Endothelial cell of umbilical vein (primary cell): ENCODE measurements around the gene ADAM10. TPM values are rescaled to one million over a fixed set of nuclear protein-coding genes. Genes with fewer than 3 reads are reported as not detected.

Experiments
- BruUV-seq: library from RNA; stranded (reverse); fragments of 400-500 nt; replicated peaks from 2 replicates; lab custom pipeline; 2021; lab: Mats Ljungman, UMichigan
- CTCF ChIA-PET: fragments of 300-600, 350-600 bp; sonication (Branson Sonifier 250); formaldehyde crosslinking; loops from one replicate; lab custom pipeline; 2021; ENCODE audit warnings: antibody characterized with exemption, inconsistent platforms; lab: Charles Lee
- POLR2A ChIA-PET: fragments of 300-600, 350-600 bp; sonication (Branson Sonifier 250); formaldehyde crosslinking; loops from one replicate; lab custom pipeline; 2021; ENCODE audit warnings: antibody characterized with exemption, inconsistent platforms; lab: Charles Lee
- DNase-seq: peaks from one replicate; pipeline ENCODE4 v3.0.0-alpha.2; 2011; ENCODE audit warnings: low read depth, low spot score
- FAIRE-seq: peaks from 2 replicates; lab custom pipeline; 2011; peaks lifted over from hg19 to GRCh38; lab: Jason Lieb, UNC
- H2AFZ ChIP-seq: 2 replicates; pipeline ENCODE4 v1.6.0; 2012; ENCODE audit warnings: low read depth, low read length, control low read depth, inconsistent platforms
- H3K27ac ChIP-seq: 2 replicates; pipeline ENCODE4 v1.5.1; 2011; ENCODE audit warnings: low read depth, mild to moderate bottlenecking, control low read depth, low read length, moderate library complexity; ENCODE audit not compliant: insufficient read depth
- H3K27me3 ChIP-seq, 2 experiments: 2 replicates each; pipeline versions ENCODE4 v1.6.0 to v1.6.1; 2011; ENCODE audit warnings: low read length in 2 of 2, mixed read lengths in 1 of 2; ENCODE audit not compliant: control insufficient read depth in 2 of 2, insufficient read depth in 2 of 2
- H3K36me3 ChIP-seq, 2 experiments: 2 replicates in 1 of 2; 3 replicates in 1 of 2; pipeline ENCODE4 v1.5.1; 2011; ENCODE audit warnings: low read length in 2 of 2, mild to moderate bottlenecking in 1 of 2, moderate library complexity in 1 of 2; ENCODE audit not compliant: control insufficient read depth in 2 of 2, insufficient read depth in 2 of 2; ENCODE audit errors: extremely low read depth in 1 of 2
- H3K4me1 ChIP-seq: 3 replicates; pipeline ENCODE4 v1.5.1; 2011; ENCODE audit warnings: mild to moderate bottlenecking, low read length; ENCODE audit not compliant: control insufficient read depth, insufficient read depth; ENCODE audit errors: extremely low read depth
- H3K4me2 ChIP-seq: 2 replicates; pipeline ENCODE4 v1.6.1; 2011; ENCODE audit warnings: low read length, control low read depth, mixed read lengths; ENCODE audit not compliant: insufficient read depth
- H3K4me3 ChIP-seq, 3 experiments: fragments of 200-600 bp in 1 of 3; sonication (generic), shearing (Covaris generic) in 1 of 3; replicated peaks in 1 of 3; 2 replicates each; pipeline ENCODE4 v1.5.1; 2011 to 2016; ENCODE audit warnings: control low read depth in 3 of 3, low read length in 3 of 3, mild to moderate bottlenecking in 2 of 3, inconsistent platforms in 1 of 3, low read depth in 1 of 3, moderate library complexity in 1 of 3; ENCODE audit not compliant: insufficient read depth in 1 of 3
- H3K79me2 ChIP-seq: 2 replicates; pipeline ENCODE4 v1.6.0; 2012; ENCODE audit warnings: low read length, inconsistent platforms; ENCODE audit not compliant: control insufficient read depth, insufficient read depth
- H3K9ac ChIP-seq: replicated peaks from 2 replicates; pipeline ENCODE3; 2011; ENCODE audit warnings: low read length, control low read depth; ENCODE audit not compliant: insufficient read depth; ENCODE audit errors: extremely low read depth
- H3K9me1 ChIP-seq: replicated peaks from 3 replicates; pipeline ENCODE4 v1.6.0; 2011; ENCODE audit warnings: mild to moderate bottlenecking, low read length; ENCODE audit not compliant: control insufficient read depth, insufficient read depth; ENCODE audit errors: extremely low read depth
- H3K9me3 ChIP-seq: replicated peaks from 2 replicates; pipeline ENCODE4 v1.5.1; 2012; ENCODE audit warnings: low read length, inconsistent platforms; ENCODE audit not compliant: control insufficient read depth, insufficient read depth
- H4K20me1 ChIP-seq: replicated peaks from 2 replicates; pipeline ENCODE3; 2011; ENCODE audit warnings: mild to moderate bottlenecking, low read length; ENCODE audit not compliant: control insufficient read depth, insufficient read depth; ENCODE audit errors: extremely low read depth
- CTCF ChIP-seq, 2 donors: IDR thresholded peaks; 1 replicate in 1 of 2; 2 replicates in 1 of 2; pipeline ENCODE4 v1.5.1; 2011; ENCODE audit warnings: low read length in 2 of 2, mild to moderate bottlenecking in 2 of 2, moderate library complexity in 2 of 2, control low read depth in 1 of 2, inconsistent platforms in 1 of 2, low read depth in 1 of 2; ENCODE audit not compliant: insufficient read depth in 1 of 2; ENCODE audit errors: extremely low read depth in 1 of 2
- EZH2 ChIP-seq: IDR thresholded peaks from 2 replicates; pipeline ENCODE4 v1.6.1; 2012; ENCODE audit warnings: borderline replicate concordance, low read depth, mild to moderate bottlenecking, moderate library complexity, low read length, inconsistent platforms; ENCODE audit not compliant: severe bottlenecking
- FOS ChIP-seq: IDR thresholded peaks from 2 replicates; pipeline ENCODE4 v1.6.1; 2011; ENCODE audit warnings: mild to moderate bottlenecking, low read length, moderate library complexity, borderline replicate concordance; ENCODE audit not compliant: insufficient read depth
- GATA2 ChIP-seq: IDR thresholded peaks from 2 replicates; pipeline ENCODE4 v1.7.0; 2011; ENCODE audit warnings: low read depth, mild to moderate bottlenecking, moderate library complexity, mixed read lengths, low read length; ENCODE audit not compliant: insufficient read length, insufficient read depth
- JUN ChIP-seq: IDR thresholded peaks from 2 replicates; pipeline ENCODE4 v1.6.1; 2011; ENCODE audit warnings: borderline replicate concordance, low read depth; ENCODE audit not compliant: insufficient read length, insufficient read depth
- MAX ChIP-seq: IDR thresholded peaks from 2 replicates; pipeline ENCODE4 v1.6.1; 2011; ENCODE audit not compliant: insufficient read depth, insufficient read length
- MYC ChIP-seq: IDR thresholded peaks from one replicate; pipeline ENCODE4 v1.6.1; 2011; ENCODE audit warnings: mild to moderate bottlenecking, low read depth, low read length
- POLR2A ChIP-seq: IDR thresholded peaks from 2 replicates; pipeline ENCODE4 v1.6.1; 2012; ENCODE audit warnings: low read depth, mild to moderate bottlenecking, control low read depth, low read length
- POLR2AphosphoS5 ChIP-seq: IDR thresholded peaks from 2 replicates; pipeline ENCODE4 v1.6.1; 2012; ENCODE audit warnings: low read depth, mild to moderate bottlenecking, control low read depth, low read length, moderate library complexity; ENCODE audit not compliant: insufficient read depth
- dilution Hi-C: fragments of 300-500 bp; cut with MboI; formaldehyde crosslinking; loops from one replicate; pipeline ENCODE4 v1.15.0; 2019; ENCODE audit warnings: low sequenced_read_pairs; ENCODE audit not compliant: extremely low pct_ligation_motif_present
- intact Hi-C: fragments of 100-400 bp; cut with micrococcal nuclease; formaldehyde crosslinking; loops from one replicate; pipeline ENCODE4 v1.10.0; 2022
- polyA plus RNA-seq, 4 experiments: library from polyadenylated mRNA; depleted of rRNA in 3 of 4; stranded (reverse) in 3 of 4; unstranded in 1 of 4; fragments of >200 nt; gene quantifications; 2 replicates each; pipeline versions ENCODE4 v1.2.1 to v1.2.3, GENCODE V29; 2011 to 2012; ENCODE audit warnings: missing spikeins in 1 of 4
- total RNA-seq: library from RNA; stranded (reverse); gene quantifications from 2 replicates; pipeline ENCODE4 v1.2.3, GENCODE V29; 2021

ADAM10 gene
- total and polyA plus RNA-seq, 2 donors (not counting 3 experiments of a cell fraction or from before 2014, with no cell fraction given) = 91.3 to 203 TPM

GRCh38 chr15:58548308-58549012 is 201.0 kb downstream of the ADAM10 start:
- H3K27me3 ChIP-seq = no peaks in the 10 kb centered on the region
- TF ChIP-seq CTCF (IDR thresholded peaks at IDR 0.05; ENCODE audit: extremely low read depth in 1 of 2, insufficient read depth in 1 of 2, low read depth in 1 of 2, low read length in 2 of 2) (no peak), POLR2A (no peak), GATA2 (no peak), JUN (no peak), POLR2AphosphoS5 (no peak), EZH2 (no peak), FOS (no peak), MAX (no peak), MYC (no peak)
- no peak overlapping the region for H2AFZ ChIP-seq
- no peak for FAIRE-seq
- CTCF ChIA-PET = no interaction called here
- POLR2A ChIA-PET = no interaction called here
- H3K9me3 ChIP-seq = no peaks in the 10 kb centered on the region
- H3K9ac ChIP-seq = no peak overlapping the region
- dilution Hi-C loops = no loop called here
- H3K79me2 ChIP-seq = no peaks in the 10 kb centered on the region
- H3K27ac ChIP-seq = peak overlapping the region; percentile 58
- no peak overlapping the region for H3K4me2 ChIP-seq
- intact Hi-C loops = no loop called here
- peaks cover 30% of the 10 kb centered on the region for H3K4me1 ChIP-seq
- BruUV-seq = no TSS peak
- no peaks in the 10 kb centered on the region for H3K36me3 ChIP-seq
- H3K9me1 ChIP-seq = no peaks in the 10 kb centered on the region
- H3K4me3 ChIP-seq = no peak overlapping the region
- H4K20me1 ChIP-seq = no peaks in the 10 kb centered on the region
- no peak for DNase-seq
